CD8-positive, alpha-beta memory T cell (primary cell): ENCODE measurements around the gene METAP1D. TPM values are rescaled to one million over a fixed set of nuclear protein-coding genes. Genes with fewer than 3 reads are reported as not detected.

ENCODE experiments used
- polyA plus RNA-seq: library from polyadenylated mRNA; unstranded; fragments of 300-500 nt; fragmentation: Illumina TruSeq; gene quantifications from one replicate; pipeline ENCODE4 v1.2.3, GENCODE V29; 2021
- total RNA-seq, 2 experiments: library from RNA; stranded (reverse); gene quantifications; one replicate each; pipeline ENCODE4 v1.2.3, GENCODE V29; 2021

METAP1D gene
- total and polyA plus RNA-seq, 3 experiments from 2014 or later: 2.7 to 10.2 (median 9.0) TPM

Other genes starting within 250 kb of the METAP1D start
- 10 to 100 TPM; 22.2 to 22.9 TPM for gene SLC25A12, start 105.7 kb upstream of the METAP1D start, total RNA-seq
- 12.8 TPM for gene SLC25A12, start 105.7 kb upstream of the METAP1D start, polyA plus RNA-seq
- 10 to 100 TPM; 85.1 to 88.7 TPM for gene HAT1, start 77.5 kb upstream of the METAP1D start, total RNA-seq
- gene HAT1, start 77.5 kb upstream of the METAP1D start, polyA plus RNA-seq: 65.6 TPM
- gene DLX1, start 85.6 kb downstream of the METAP1D start, total RNA-seq: not detected
- not detected for gene DLX1, start 85.6 kb downstream of the METAP1D start, polyA plus RNA-seq
- gene DLX2, start 102.9 kb downstream of the METAP1D start, total RNA-seq: under 1 TPM in 1 of 2 experiments, not detected in 1; 0.16 TPM
- gene DLX2, start 102.9 kb downstream of the METAP1D start, polyA plus RNA-seq: not detected